BJ (cell line): Measurements from ENCODE around the gene YJEFN3. TPM values are rescaled to one million over a fixed set of nuclear protein-coding genes. Genes with fewer than 3 reads are reported as not detected.

Source experiments
- CTCF ChIA-PET: fragments of 350-600 bp; formaldehyde crosslinking; extraction: SDS; loops from one replicate; lab custom pipeline; 2021; ENCODE audit warnings: antibody characterized with exemption, inconsistent platforms; lab: Yijun Ruan, JAX
- POLR2A ChIA-PET: fragments of 300-600 bp; sonication (Branson Sonifier 250); formaldehyde crosslinking; extraction: SDS; loops from one replicate; lab custom pipeline; 2021; ENCODE audit warnings: antibody characterized with exemption; lab: Charles Lee
- DNase-seq: peaks from one replicate; pipeline ENCODE4 v3.0.0-alpha.2; 2011; ENCODE audit warnings: low read depth
- H3K27me3 ChIP-seq: 2 replicates; pipeline ENCODE4 v1.6.0; 2011; ENCODE audit warnings: low read length; ENCODE audit not compliant: control insufficient read depth, insufficient read depth
- H3K36me3 ChIP-seq: 2 replicates; pipeline ENCODE4 v1.5.1; 2011; ENCODE audit warnings: low read length; ENCODE audit not compliant: control insufficient read depth, insufficient read depth
- H3K4me3 ChIP-seq: 2 replicates; pipeline ENCODE4 v1.5.1; 2011; ENCODE audit warnings: low read depth, mild to moderate bottlenecking, control low read depth, low read length
- CTCF ChIP-seq: IDR thresholded peaks from 2 replicates; pipeline ENCODE4 v1.5.1; 2011; ENCODE audit warnings: low read depth, mild to moderate bottlenecking, control low read depth, inconsistent platforms, low read length, moderate library complexity; ENCODE audit not compliant: insufficient read depth
- polyA plus RNA-seq: library from polyadenylated mRNA; depleted of rRNA; stranded (reverse); fragments of >200 nt; gene quantifications from 2 replicates; pipeline ENCODE4 v1.2.3, GENCODE V29; 2011

The YJEFN3 gene
- polyA plus RNA-seq, 1 experiment, result 1.1 TPM

GRCh38 chr19:19534556-19535265 lies 6.0 kb downstream of the YJEFN3 start:
- Histone ChIP-seq H3K36me3 (no peaks in the 10 kb centered on the region), H3K27me3 (peaks cover 3% of the 10 kb centered on the region), H3K4me3 (no peak overlapping the region)
- TF ChIP-seq CTCF, result no peak
- CTCF ChIA-PET, result interaction anchor here (0.7 to 1.4 kb wide), 3 partner anchors 17 to 110 kb away, joined by 3 to 6 read pairs (median 5); no protein-coding TSS in a partner anchor
- POLR2A ChIA-PET, result no interaction called here
- DNase-seq, result no peak

- TF ChIP-seq CTCF, result no peak
- CTCF ChIA-PET, result interaction anchor here (0.7 to 1.4 kb wide), 3 partner anchors 16 to 109 kb away, joined by 3 to 6 read pairs (median 5); no protein-coding TSS in a partner anchor
Observed at GRCh38 chr19:19535311-19536191, 6.8 kb downstream of the YJEFN3 start.

GRCh38 chr19:19537075-19538048 lies 8.7 kb downstream of the YJEFN3 start:
- H3K36me3 ChIP-seq, result no peaks in the 10 kb centered on the region
- H3K4me3 ChIP-seq, result peak overlapping the region; percentile 31
- POLR2A ChIA-PET, result interaction anchor here (0.5 kb wide), 1 partner anchor 29 kb away, joined by 3 read pairs; no protein-coding TSS in a partner anchor
- CTCF ChIA-PET, result interaction anchor here (0.9 to 1.8 kb wide), 2 partner anchors 17 to 107 kb away, joined by 4 to 14 read pairs; partner anchors contain the start of gene GMIP
- TF ChIP-seq CTCF, result no peak
- H3K27me3 ChIP-seq, result peaks cover 3% of the 10 kb centered on the region
- no peak for DNase-seq

More at GRCh38 chr19:19535311-19536191, 6.8 kb downstream of the YJEFN3 start:
- no peak overlapping the region for H3K4me3 ChIP-seq
- no peak for DNase-seq
- POLR2A ChIA-PET, result no interaction called here
- H3K36me3 ChIP-seq, result no peaks in the 10 kb centered on the region
- peaks cover 3% of the 10 kb centered on the region for H3K27me3 ChIP-seq

- Histone ChIP-seq H3K27me3 (peaks cover 3% of the 10 kb centered on the region), H3K4me3 (peak within 1 kb of the TSS; percentile 31), H3K36me3 (no peaks in the 10 kb centered on the region)
- ChIA-PET POLR2A (no interaction called here), CTCF (interaction anchor here (0.9 to 1.9 kb wide), 3 partner anchors 16 to 106 kb away, joined by 4 to 14 read pairs (median 4); partner anchors contain the start of gene GMIP)
- DNase-seq, result no peak
- TF ChIP-seq CTCF, result no peak
Observed at GRCh38 chr19:19538061-19538784, 9.5 kb downstream of the YJEFN3 start, which contains the start of gene CILP2. TSS of gene CILP2 (plus strand) at chr19:19538265. CDS start at chr19:19538350, 85 bp downstream.
